Mesendoderm (in vitro differentiated cells): ENCODE results near the gene BEST4.

ENCODE experiments used
- DNase-seq: peaks from one replicate; pipeline ENCODE4 v3.0.0; 2013
- H2AK5ac ChIP-seq: 2 replicates; pipeline ENCODE4 v1.6.1; 2013; ENCODE audit warnings: low read length, inconsistent platforms
- H2BK120ac ChIP-seq: 2 replicates; pipeline ENCODE4 v1.6.1; 2013; ENCODE audit warnings: low read depth, mild to moderate bottlenecking, low read length, moderate library complexity, mixed read lengths
- H2BK15ac ChIP-seq: replicated peaks from 2 replicates; pipeline ENCODE4 v1.6.1; 2013; ENCODE audit warnings: low read depth, mild to moderate bottlenecking, moderate library complexity
- H2BK5ac ChIP-seq: 2 replicates; pipeline ENCODE4 v1.6.1; 2013; ENCODE audit warnings: low read length, inconsistent platforms
- H3K18ac ChIP-seq: 2 replicates; pipeline ENCODE4 v1.6.1; 2013; ENCODE audit warnings: mild to moderate bottlenecking, low read length, mixed read lengths
- H3K23ac ChIP-seq: one replicate; pipeline ENCODE4 v1.6.1; 2013; ENCODE audit warnings: low read length
- H3K27ac ChIP-seq: 2 replicates; pipeline ENCODE4 v1.5.1; 2013; ENCODE audit warnings: low read depth, mild to moderate bottlenecking, inconsistent platforms, low read length, moderate library complexity
- H3K27me3 ChIP-seq: 2 replicates; pipeline ENCODE4 v1.6.1; 2013; ENCODE audit warnings: low read length, control low read depth, mild to moderate bottlenecking, inconsistent platforms; ENCODE audit not compliant: insufficient read depth, poor library complexity
- H3K36me3 ChIP-seq: 2 replicates; pipeline ENCODE4 v1.6.1; 2013; ENCODE audit warnings: low read length, inconsistent platforms; ENCODE audit not compliant: control insufficient read depth, insufficient read depth
- H3K4ac ChIP-seq: one replicate; pipeline ENCODE4 v1.6.1; 2013; ENCODE audit warnings: low read depth, mild to moderate bottlenecking, low read length, moderate library complexity
- H3K4me1 ChIP-seq: 2 replicates; pipeline ENCODE4 v1.6.1; 2013; ENCODE audit warnings: low read depth, low read length, inconsistent platforms; ENCODE audit not compliant: control insufficient read depth
- H3K4me2 ChIP-seq: 2 replicates; pipeline ENCODE4 v1.6.1; 2013; ENCODE audit warnings: low read length
- H3K4me3 ChIP-seq: 2 replicates; pipeline ENCODE4 v1.5.1; 2013; ENCODE audit warnings: mild to moderate bottlenecking, low read length
- H3K56ac ChIP-seq: one replicate; pipeline ENCODE4 v1.6.1; 2013; ENCODE audit warnings: low read length
- H3K79me1 ChIP-seq: 2 replicates; pipeline ENCODE4 v1.6.1; 2013; ENCODE audit warnings: low read length, inconsistent platforms
- H3K79me2 ChIP-seq: 2 replicates; pipeline ENCODE4 v1.6.1; 2013; ENCODE audit warnings: mild to moderate bottlenecking, low read length; ENCODE audit not compliant: control insufficient read depth, insufficient read depth
- H3K9ac ChIP-seq: 2 replicates; pipeline ENCODE4 v1.6.1; 2013; ENCODE audit warnings: low read length, inconsistent platforms
- H4K5ac ChIP-seq: one replicate; pipeline ENCODE4 v1.6.1; 2013; ENCODE audit warnings: low read length
- H4K8ac ChIP-seq: one replicate; pipeline ENCODE4 v1.6.1; 2013; ENCODE audit warnings: low read depth, mild to moderate bottlenecking, control low read depth, low read length, moderate library complexity
- WGBS: extraction: QIAGEN DNeasy Blood & Tissue Kit; methylation state at CpG from one replicate; pipeline ENCODE4 v1.1.7; 2013; ENCODE audit warnings: low lambda C conversion rate, missing lambda C conversion rate; ENCODE audit not compliant: insufficient coverage; ENCODE audit errors: extremely low coverage; 5-methylcytosine and 5-hydroxymethylcytosine counted together

The BEST4 gene

GRCh38 chr1:44806025-44806703 lies 18.2 kb upstream of the BEST4 start:
- no peak overlapping the region for H3K9ac ChIP-seq
- no peak overlapping the region for H3K23ac ChIP-seq
- H3K79me1 ChIP-seq = peaks cover 3% of the 10 kb centered on the region
- DNase-seq = no peak
- no peak overlapping the region for H4K8ac ChIP-seq
- H3K27me3 ChIP-seq = no peaks in the 10 kb centered on the region
- peaks cover 23% of the 10 kb centered on the region for H3K4me1 ChIP-seq
- H2BK120ac ChIP-seq = no peak overlapping the region
- WGBS = no CpG with 5 or more reads among the region's 70 CpGs
- no peak overlapping the region for H2BK15ac ChIP-seq
- no peak overlapping the region for H3K4me3 ChIP-seq
- no peak overlapping the region for H3K4ac ChIP-seq
- no peak overlapping the region for H4K5ac ChIP-seq
- no peak overlapping the region for H3K56ac ChIP-seq
- H3K79me2 ChIP-seq = no peaks in the 10 kb centered on the region
- H3K36me3 ChIP-seq = no peaks in the 10 kb centered on the region
- H3K18ac ChIP-seq = no peak overlapping the region
- H2AK5ac ChIP-seq = no peak overlapping the region
- peak overlapping the region; percentile 96 for H3K27ac ChIP-seq
- H2BK5ac ChIP-seq = no peak overlapping the region
- no peak overlapping the region for H3K4me2 ChIP-seq

- no peak for DNase-seq
- no peak overlapping the region for H3K18ac ChIP-seq
- H3K79me1 ChIP-seq = peaks cover 7% of the 10 kb centered on the region
- no peaks in the 10 kb centered on the region for H3K27me3 ChIP-seq
- no peak overlapping the region for H2BK15ac ChIP-seq
- H3K27ac ChIP-seq = no peak overlapping the region
- no peaks in the 10 kb centered on the region for H3K36me3 ChIP-seq
- H3K4me2 ChIP-seq = no peak overlapping the region
- H3K9ac ChIP-seq = no peak overlapping the region
- H2BK120ac ChIP-seq = no peak overlapping the region
- no CpG with 5 or more reads among the region's 20 CpGs for WGBS
- H2AK5ac ChIP-seq = no peak overlapping the region
- H3K4me3 ChIP-seq = no peak overlapping the region
- H3K79me2 ChIP-seq = no peaks in the 10 kb centered on the region
- H2BK5ac ChIP-seq = no peak overlapping the region
- no peak overlapping the region for H4K8ac ChIP-seq
- no peak overlapping the region for H3K23ac ChIP-seq
- H3K56ac ChIP-seq = no peak overlapping the region
- H3K4ac ChIP-seq = no peak overlapping the region
- peaks cover 23% of the 10 kb centered on the region for H3K4me1 ChIP-seq
- no peak overlapping the region for H4K5ac ChIP-seq
These were observed 17.5 kb upstream of the BEST4 start for GRCh38 chr1:44805311-44806024.

GRCh38 chr1:44803312-44804095 lies 15.5 kb upstream of the BEST4 start:
- Histone ChIP-seq H3K27me3 (no peaks in the 10 kb centered on the region), H3K27ac (no peak overlapping the region), H3K56ac (no peak overlapping the region), H3K18ac (no peak overlapping the region), H3K79me2 (no peaks in the 10 kb centered on the region), H3K23ac (no peak overlapping the region), H4K5ac (no peak overlapping the region), H2AK5ac (no peak overlapping the region), H2BK15ac (no peak overlapping the region), H3K79me1 (peaks cover 7% of the 10 kb centered on the region), H4K8ac (no peak overlapping the region), H3K4me2 (no peak overlapping the region), H2BK5ac (no peak overlapping the region), H2BK120ac (no peak overlapping the region), H3K36me3 (no peaks in the 10 kb centered on the region), H3K4ac (no peak overlapping the region), H3K4me3 (no peak overlapping the region), H3K9ac (no peak overlapping the region), H3K4me1 (peaks cover 17% of the 10 kb centered on the region)
- DNase-seq = no peak
- WGBS = no CpG with 5 or more reads among the region's 13 CpGs

GRCh38 chr1:44803062-44803311 lies 15.0 kb upstream of the BEST4 start:
- Histone ChIP-seq H3K79me2 (no peaks in the 10 kb centered on the region), H3K23ac (no peak overlapping the region), H3K27me3 (no peaks in the 10 kb centered on the region), H3K36me3 (no peaks in the 10 kb centered on the region), H3K4me3 (no peak overlapping the region), H4K8ac (no peak overlapping the region), H4K5ac (no peak overlapping the region), H2BK120ac (no peak overlapping the region), H3K56ac (no peak overlapping the region), H3K9ac (no peak overlapping the region), H2BK15ac (no peak overlapping the region), H3K4ac (no peak overlapping the region), H2AK5ac (no peak overlapping the region), H3K79me1 (peaks cover 7% of the 10 kb centered on the region), H3K4me1 (peaks cover 15% of the 10 kb centered on the region), H3K18ac (no peak overlapping the region), H3K4me2 (no peak overlapping the region), H3K27ac (no peak overlapping the region), H2BK5ac (no peak overlapping the region)
- no peak for DNase-seq
- WGBS = no CpG with 5 or more reads among the region's 9 CpGs

DNA sequence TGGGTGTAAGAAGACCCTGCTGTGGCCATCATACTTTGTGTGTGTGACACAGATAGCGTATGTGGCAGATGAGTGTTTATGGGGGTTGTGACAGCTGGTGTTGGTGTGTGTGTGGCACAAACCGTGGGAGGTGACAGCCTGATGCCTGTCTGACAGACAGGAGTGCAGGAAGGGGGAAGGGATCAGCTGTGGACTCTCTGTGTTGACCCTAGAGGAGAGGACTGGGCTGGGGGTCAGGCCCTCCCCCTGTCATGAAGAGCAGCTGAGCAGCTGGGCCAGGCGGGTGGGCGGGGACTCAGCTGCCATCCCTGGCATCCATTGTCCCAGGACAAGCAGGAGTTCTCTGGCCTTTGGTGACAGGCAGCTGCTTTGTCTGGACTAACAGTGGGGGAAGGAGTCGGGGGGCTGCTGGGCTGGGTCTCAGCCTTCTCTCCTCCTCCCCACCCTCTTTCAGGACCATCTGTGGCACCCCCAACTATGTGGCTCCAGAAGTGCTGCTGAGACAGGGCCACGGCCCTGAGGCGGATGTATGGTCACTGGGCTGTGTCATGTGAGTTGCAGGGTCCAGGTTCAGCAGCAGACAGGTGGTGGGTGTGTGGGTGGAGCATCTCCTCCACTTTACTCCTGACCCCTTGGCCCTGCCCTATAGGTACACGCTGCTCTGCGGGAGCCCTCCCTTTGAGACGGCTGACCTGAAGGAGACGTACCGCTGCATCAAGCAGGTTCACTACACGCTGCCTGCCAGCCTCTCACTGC lies 14.5 kb upstream of the BEST4 start:
- no peak overlapping the region for H4K8ac ChIP-seq
- DNase-seq = no peak
- H2BK120ac ChIP-seq = no peak overlapping the region
- no peak overlapping the region for H3K4me2 ChIP-seq
- no peak overlapping the region for H3K4me3 ChIP-seq
- no peaks in the 10 kb centered on the region for H3K36me3 ChIP-seq
- WGBS = no CpG with 5 or more reads among the region's 13 CpGs
- no peak overlapping the region for H3K4ac ChIP-seq
- H2AK5ac ChIP-seq = no peak overlapping the region
- H4K5ac ChIP-seq = no peak overlapping the region
- no peaks in the 10 kb centered on the region for H3K79me2 ChIP-seq
- H3K27ac ChIP-seq = no peak overlapping the region
- H3K4me1 ChIP-seq = peaks cover 11% of the 10 kb centered on the region
- H3K56ac ChIP-seq = peak overlapping the region; percentile 5
- peaks cover 7% of the 10 kb centered on the region for H3K79me1 ChIP-seq
- no peak overlapping the region for H3K23ac ChIP-seq
- no peak overlapping the region for H3K18ac ChIP-seq
- H2BK5ac ChIP-seq = no peak overlapping the region
- H3K9ac ChIP-seq = no peak overlapping the region
- no peak overlapping the region for H2BK15ac ChIP-seq
- no peaks in the 10 kb centered on the region for H3K27me3 ChIP-seq
